GM12891 (cell line): ENCODE data around the gene COP1.

Source experiments
- POLR2A ChIP-seq: IDR thresholded peaks from 2 replicates; pipeline ENCODE4 v1.6.1; 2011; ENCODE audit warnings: low read depth, low read length, control low read depth
- POLR2AphosphoS5 ChIP-seq: IDR thresholded peaks from 2 replicates; pipeline ENCODE4 v1.6.1; 2011; ENCODE audit warnings: low read depth, low read length, control low read depth
- POU2F2 ChIP-seq: IDR thresholded peaks from 2 replicates; pipeline ENCODE4 v1.6.1; 2011; ENCODE audit warnings: low read depth, mild to moderate bottlenecking, control low read depth, low read length, moderate library complexity
- SPI1 ChIP-seq: IDR thresholded peaks from 2 replicates; pipeline ENCODE4 v1.6.1; 2011; ENCODE audit warnings: low read depth, low read length, control low read depth
- TAF1 ChIP-seq: IDR thresholded peaks from 2 replicates; pipeline ENCODE4 v1.6.1; 2011; ENCODE audit warnings: low read depth, low read length, control low read depth

DNA sequence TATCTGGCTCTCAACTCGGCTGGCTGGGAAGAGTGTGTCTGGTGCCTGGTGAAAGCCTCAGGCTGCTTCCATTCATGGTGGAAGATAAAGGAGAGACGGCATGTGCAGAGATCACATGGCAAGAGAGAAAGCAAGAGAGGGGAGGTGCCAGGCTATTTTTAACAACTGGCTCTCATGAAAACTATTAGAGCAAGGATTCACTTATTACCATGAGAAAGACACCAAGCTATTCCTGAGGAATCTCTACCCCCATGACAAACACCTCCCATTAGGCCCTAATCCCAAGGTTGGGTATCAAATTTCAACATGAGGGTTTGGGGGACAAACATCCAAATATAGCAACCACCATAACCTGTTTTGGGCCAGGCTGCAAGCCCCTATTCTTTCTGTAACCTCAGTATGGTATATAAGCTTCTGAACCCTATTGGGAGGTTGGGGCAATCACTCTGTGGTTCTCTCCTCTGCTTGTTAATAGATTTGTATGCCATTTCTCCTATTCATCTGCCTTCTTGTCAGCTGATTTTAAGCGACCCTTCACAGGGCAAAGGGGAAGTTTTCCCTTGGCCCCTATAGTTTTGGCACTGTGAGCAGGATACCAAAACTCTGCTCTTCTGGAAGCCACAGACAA, 284.7 kb downstream of the COP1 start:
- no peak for TF ChIP-seq POLR2A
- no peak for TF ChIP-seq TAF1
- TF ChIP-seq POLR2AphosphoS5 = no peak
- no peak for TF ChIP-seq POU2F2
- no peak for TF ChIP-seq SPI1
